HEK293T (cell line): ENCODE data around the gene PDE8A.

Source experiments
- CTCF ChIA-PET: fragments of 350-600 bp; formaldehyde crosslinking; extraction: SDS; loops from one replicate; lab custom pipeline; 2021; ENCODE audit warnings: antibody characterized with exemption, inconsistent platforms; lab: Yijun Ruan, JAX
- POLR2A ChIA-PET: fragments of 350-600 bp; formaldehyde crosslinking; extraction: SDS; loops from one replicate; lab custom pipeline; 2020; ENCODE audit warnings: antibody characterized with exemption, inconsistent platforms; lab: Yijun Ruan, JAX
- DNase-seq: peaks from one replicate; pipeline ENCODE4 v3.0.0; 2012; ENCODE audit warnings: mixed read lengths; ENCODE audit errors: extremely low spot score
- ARNT ChIP-seq: fragments of 450-650 bp; IDR thresholded peaks from 2 replicates; pipeline ENCODE4 v1.6.1; 2017; ENCODE audit warnings: mild to moderate bottlenecking
- BHLHE40 ChIP-seq: fragments of 450-650 bp; IDR thresholded peaks from 2 replicates; pipeline ENCODE4 v1.6.1; 2016; ENCODE audit warnings: mild to moderate bottlenecking, moderate library complexity, borderline replicate concordance
- CTBP1 ChIP-seq: fragments of 450-650 bp; IDR thresholded peaks from 2 replicates; pipeline ENCODE4 v1.6.1; 2016; ENCODE audit warnings: borderline replicate concordance
- ELF4 ChIP-seq: fragments of 450-650 bp; IDR thresholded peaks from 2 replicates; pipeline ENCODE4 v1.6.1; 2017; ENCODE audit warnings: antibody characterized with exemption
- FOXA1 ChIP-seq: fragments of 450-650 bp; IDR thresholded peaks from 2 replicates; pipeline ENCODE4 v1.6.1; 2016; ENCODE audit warnings: mild to moderate bottlenecking
- FOXK2 ChIP-seq: fragments of 450-650 bp; IDR thresholded peaks from 2 replicates; pipeline ENCODE4 v1.6.1; 2016; ENCODE audit warnings: mild to moderate bottlenecking
- FOXM1 ChIP-seq: fragments of 450-650 bp; IDR thresholded peaks from 2 replicates; pipeline ENCODE4 v1.6.1; 2017; ENCODE audit warnings: mild to moderate bottlenecking, borderline replicate concordance
- HDGF ChIP-seq: fragments of 450-650 bp; IDR thresholded peaks from 2 replicates; pipeline ENCODE4 v1.6.1; 2017; ENCODE audit warnings: antibody characterized with exemption, borderline replicate concordance
- L3MBTL2 ChIP-seq: fragments of 450-650 bp; conservative IDR thresholded peaks from 2 replicates; pipeline ENCODE4 v1.6.1; 2016; ENCODE audit warnings: mild to moderate bottlenecking
- LEF1 ChIP-seq: fragments of 450-650 bp; IDR thresholded peaks from 2 replicates; pipeline ENCODE4 v1.6.1; 2017; ENCODE audit warnings: mild to moderate bottlenecking, borderline replicate concordance
- NFRKB ChIP-seq: fragments of 450-650 bp; IDR thresholded peaks from 2 replicates; pipeline ENCODE4 v1.6.1; 2016; ENCODE audit warnings: mild to moderate bottlenecking, moderate library complexity
- SP1 ChIP-seq: fragments of 450-650 bp; IDR thresholded peaks from 2 replicates; pipeline ENCODE4 v1.6.1; 2017
- SUZ12 ChIP-seq: fragments of 450-650 bp; IDR thresholded peaks from 2 replicates; pipeline ENCODE4 v1.6.1; 2016; ENCODE audit warnings: mild to moderate bottlenecking
- TARDBP ChIP-seq: fragments of 450-650 bp; IDR thresholded peaks from 2 replicates; pipeline ENCODE4 v1.6.1; 2016
- ZNF384 ChIP-seq: fragments of 450-650 bp; IDR thresholded peaks from 2 replicates; pipeline ENCODE4 v1.6.1; 2016
- TF ChIP-seq, protein P1 (sequence below): fragments of 450-650 bp; IDR thresholded peaks from 2 replicates; pipeline ENCODE4 v1.6.1; 2016

Gene PDE8A

DNA sequence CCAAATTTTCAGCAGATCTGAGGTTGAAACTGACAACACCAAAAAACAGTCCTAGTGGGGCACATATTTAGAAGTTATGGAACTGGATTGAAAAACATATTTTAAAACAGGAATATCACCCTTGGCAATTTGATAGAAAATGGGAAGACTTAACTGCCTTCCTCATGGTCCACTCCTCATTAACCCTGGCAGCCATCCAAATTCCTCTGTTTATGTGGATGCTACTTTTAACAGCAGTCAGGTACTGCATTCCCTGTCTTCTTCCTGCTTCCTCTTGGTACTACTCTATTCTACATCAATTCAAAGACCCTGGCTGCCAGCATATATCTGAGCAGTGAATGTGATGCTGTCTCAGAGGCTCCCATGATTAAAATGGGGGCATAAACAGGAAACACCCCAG lies 54.3 kb downstream of the PDE8A start:
- DNase-seq: no peak
- ChIA-PET CTCF (no interaction called here), POLR2A (no interaction called here)
- TF ChIP-seq, protein P1, sequence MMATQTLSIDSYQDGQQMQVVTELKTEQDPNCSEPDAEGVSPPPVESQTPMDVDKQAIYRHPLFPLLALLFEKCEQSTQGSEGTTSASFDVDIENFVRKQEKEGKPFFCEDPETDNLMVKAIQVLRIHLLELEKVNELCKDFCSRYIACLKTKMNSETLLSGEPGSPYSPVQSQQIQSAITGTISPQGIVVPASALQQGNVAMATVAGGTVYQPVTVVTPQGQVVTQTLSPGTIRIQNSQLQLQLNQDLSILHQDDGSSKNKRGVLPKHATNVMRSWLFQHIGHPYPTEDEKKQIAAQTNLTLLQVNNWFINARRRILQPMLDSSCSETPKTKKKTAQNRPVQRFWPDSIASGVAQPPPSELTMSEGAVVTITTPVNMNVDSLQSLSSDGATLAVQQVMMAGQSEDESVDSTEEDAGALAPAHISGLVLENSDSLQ: no peak
- no peak for TF ChIP-seq ARNT
- TF ChIP-seq L3MBTL2: no peak
- TF ChIP-seq FOXK2: no peak
- no peak for TF ChIP-seq TARDBP
- no peak for TF ChIP-seq LEF1
- TF ChIP-seq CTBP1: no peak
- TF ChIP-seq SP1: no peak
- TF ChIP-seq HDGF: no peak
- TF ChIP-seq ELF4: no peak
- TF ChIP-seq FOXM1: no peak
- TF ChIP-seq ZNF384: no peak
- no peak for TF ChIP-seq SUZ12
- TF ChIP-seq BHLHE40: no peak
- TF ChIP-seq NFRKB: no peak
- no peak for TF ChIP-seq FOXA1

DNA sequence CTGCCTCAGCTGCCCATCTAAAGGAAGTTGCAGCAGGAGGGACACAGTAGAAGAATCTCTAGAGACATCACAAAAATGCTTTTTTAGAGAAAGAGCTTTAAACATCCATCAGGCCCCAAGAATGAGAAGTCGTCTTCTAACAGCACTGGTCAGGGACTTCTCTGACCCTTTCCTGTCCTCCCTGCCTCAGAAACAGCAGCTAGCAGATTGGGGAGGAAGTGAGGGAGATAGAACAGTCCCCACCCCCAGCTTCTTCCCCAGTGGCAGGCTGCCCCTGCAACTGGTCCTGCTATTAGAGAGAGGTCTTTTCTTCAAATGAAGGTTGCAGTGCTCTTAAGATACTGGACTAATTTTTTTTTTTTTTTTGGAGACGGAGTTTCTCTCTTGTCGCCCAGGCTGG lies 55.1 kb downstream of the PDE8A start:
- CTCF ChIA-PET: interaction anchor here (0.7 kb wide), 2 partner anchors 48 to 529 kb away, joined by 3 to 6 read pairs; no protein-coding TSS in a partner anchor
- POLR2A ChIA-PET: no interaction called here

DNA sequence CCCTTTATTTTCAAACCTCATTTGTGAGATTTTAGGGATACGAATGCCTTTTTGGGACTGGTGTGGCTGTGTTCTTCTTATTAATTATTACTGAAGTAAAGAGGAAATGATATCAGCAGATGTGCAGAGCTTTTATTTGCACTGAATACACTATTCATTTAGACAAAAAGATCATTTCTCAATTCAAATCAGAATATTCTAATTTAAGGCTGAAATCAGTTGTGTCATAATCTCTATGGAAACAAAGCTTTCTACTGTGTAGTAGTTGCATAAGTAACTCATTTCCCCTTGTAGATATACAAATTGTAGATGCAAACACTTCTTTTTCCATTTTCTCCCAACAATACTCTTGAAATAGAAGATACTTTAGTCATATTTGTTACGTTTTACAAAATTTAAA lies 56.0 kb downstream of the PDE8A start:
- CTCF ChIA-PET: interaction anchor here (0.6 to 0.7 kb wide), 2 partner anchors 26 to 200 kb away, joined by 3 read pairs; no protein-coding TSS in a partner anchor
- POLR2A ChIA-PET: interaction anchor here (1.2 kb wide), 1 partner anchor 62 kb away, joined by 3 read pairs; no protein-coding TSS in a partner anchor

More for the DNA sequence above, 55.1 kb downstream of the PDE8A start:
- no peak for TF ChIP-seq LEF1
- no peak for TF ChIP-seq BHLHE40
- no peak for TF ChIP-seq L3MBTL2
- no peak for TF ChIP-seq FOXA1
- no peak for TF ChIP-seq HDGF
- TF ChIP-seq, protein P1: no peak
- no peak for TF ChIP-seq ARNT
- TF ChIP-seq SUZ12: no peak
- TF ChIP-seq ELF4: no peak
- no peak for TF ChIP-seq TARDBP
- TF ChIP-seq CTBP1: no peak
- no peak for TF ChIP-seq FOXK2
- no peak for TF ChIP-seq FOXM1
- TF ChIP-seq NFRKB: no peak
- TF ChIP-seq ZNF384: no peak
- TF ChIP-seq SP1: no peak
- no peak for DNase-seq

DNA sequence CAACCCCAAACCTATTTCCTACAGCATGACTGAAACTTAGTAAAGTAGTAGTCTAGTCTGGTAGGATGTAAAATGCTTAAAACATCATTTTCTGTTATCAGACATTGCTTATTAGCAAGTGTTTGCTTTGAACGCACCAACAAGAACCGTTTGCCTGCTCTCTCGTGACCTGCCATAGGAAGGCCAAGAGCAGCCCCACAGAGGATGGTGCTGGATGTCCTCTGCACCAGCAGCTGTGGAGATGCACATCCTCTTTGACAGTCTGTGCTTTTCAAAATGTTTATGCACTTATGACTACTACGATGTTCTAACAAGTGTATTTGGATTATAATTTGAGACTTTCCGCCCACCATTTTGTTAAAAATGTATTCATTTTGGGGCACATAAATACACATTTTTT lies 59.6 kb downstream of the PDE8A start:
- ChIA-PET POLR2A (no interaction called here), CTCF (no interaction called here)
- DNase-seq: no peak
- TF ChIP-seq BHLHE40 (no peak), ARNT (no peak), SUZ12 (no peak), FOXA1 (no peak), FOXK2 (no peak)
- TF ChIP-seq, protein P1: no peak

More for the DNA sequence above, 56.0 kb downstream of the PDE8A start:
- TF ChIP-seq, protein P1: no peak
- TF ChIP-seq ZNF384: no peak
- TF ChIP-seq BHLHE40: no peak
- no peak for TF ChIP-seq SP1
- no peak for DNase-seq

DNA sequence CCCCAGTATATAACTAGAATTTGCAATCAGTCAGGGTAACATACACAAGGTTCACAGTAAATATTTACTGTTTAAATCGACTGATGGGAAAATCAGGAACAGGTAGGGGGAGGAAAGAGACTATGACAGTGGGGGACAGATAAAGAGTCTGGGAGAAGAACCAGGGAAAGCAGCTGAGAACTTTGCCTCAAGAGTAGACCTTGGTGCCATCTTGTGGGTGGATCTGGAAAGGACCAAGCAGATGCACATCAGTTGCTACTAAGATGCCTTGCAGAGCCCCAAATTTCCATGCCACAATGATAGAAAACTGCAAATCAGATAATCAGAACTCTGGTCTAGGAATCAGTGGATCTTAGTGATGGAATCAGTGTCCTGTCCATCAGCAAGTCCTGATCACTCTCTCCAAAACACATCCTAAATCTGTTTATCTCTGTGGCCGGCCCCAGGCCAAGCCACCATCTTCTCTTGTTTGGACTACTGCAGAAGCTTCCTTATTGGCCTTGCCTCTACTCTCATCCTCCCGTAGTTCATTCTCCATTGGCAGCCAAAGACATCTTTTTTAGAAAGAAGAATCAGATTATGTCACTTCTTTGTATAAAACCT lies 62.7 kb downstream of the PDE8A start:
- DNase-seq: peak; percentile 62
- CTCF ChIA-PET: interaction anchor here (0.6 to 1.8 kb wide), 10 partner anchors 15 to 473 kb away, joined by 3 to 9 read pairs (median 3); partner anchors contain the start of gene ZSCAN2
- TF ChIP-seq BHLHE40 (no peak), SUZ12 (no peak), LEF1 (no peak), L3MBTL2 (no peak)
- TF ChIP-seq, protein P1: no peak
- POLR2A ChIA-PET: interaction anchor here (0.7 to 1.5 kb wide), 2 partner anchors 64 to 295 kb away, joined by 3 to 6 read pairs; no protein-coding TSS in a partner anchor
